Natural killer cell (primary cell): ENCODE data around the gene LIPF. TPM values are rescaled to one million over a fixed set of nuclear protein-coding genes. Genes with fewer than 3 reads are reported as not detected.

Experiments
- ATAC-seq, 3 donors: fragments of 150-1000 bp in 2 of 3; fragments of 200-7000 bp in 1 of 3; cut with Tn5 transposase; 1 replicate in 1 of 3; 2 replicates in 2 of 3; pipeline ENCODE4 v1.10.0; 2021; ENCODE audit warnings: mild to moderate bottlenecking in 2 of 3, moderate library complexity in 2 of 3
- DNase-seq, 2 donors: peaks; one replicate each; pipeline versions ENCODE4 v3.0.0 to v3.0.0-alpha.2; 2013 to 2021; ENCODE audit warnings: mixed read lengths in 1 of 2
- H3K27ac ChIP-seq: one replicate; pipeline ENCODE4 v1.5.1; 2013; ENCODE audit warnings: mild to moderate bottlenecking, low read length
- H3K27me3 ChIP-seq: one replicate; pipeline ENCODE4 v1.6.1; 2013; ENCODE audit warnings: low read length; ENCODE audit not compliant: control insufficient read depth, insufficient read depth
- H3K36me3 ChIP-seq: one replicate; pipeline ENCODE4 v1.6.1; 2013; ENCODE audit warnings: low read length; ENCODE audit not compliant: control insufficient read depth, insufficient read depth
- H3K4me1 ChIP-seq: one replicate; pipeline ENCODE4 v1.6.1; 2013; ENCODE audit warnings: low read length; ENCODE audit not compliant: control insufficient read depth, insufficient read depth
- H3K4me3 ChIP-seq: one replicate; pipeline ENCODE4 v1.5.1; 2013; ENCODE audit warnings: low read length
- H3K9me3 ChIP-seq: one replicate; pipeline ENCODE4 v1.6.1; 2013; ENCODE audit warnings: low read length; ENCODE audit not compliant: control insufficient read depth, insufficient read depth
- H3K27ac Mint-ChIP-seq, 2 donors: one replicate each; pipeline ENCODE4 v1.8.0; 2022; ENCODE audit warnings: mild to moderate bottlenecking in 2 of 2, mixed read lengths in 2 of 2, moderate library complexity in 1 of 2
- H3K27me3 Mint-ChIP-seq, 2 donors: one replicate each; pipeline ENCODE4 v1.8.0; 2022; ENCODE audit warnings: low read depth in 2 of 2, mixed read lengths in 2 of 2
- H3K36me3 Mint-ChIP-seq: one replicate; pipeline ENCODE4 v1.8.0; 2022; ENCODE audit warnings: mixed read lengths
- H3K4me1 Mint-ChIP-seq, 2 donors: one replicate each; pipeline ENCODE4 v1.8.0; 2022; ENCODE audit warnings: mixed read lengths in 2 of 2
- H3K4me3 Mint-ChIP-seq: one replicate; pipeline ENCODE4 v1.8.0; 2022; ENCODE audit warnings: mild to moderate bottlenecking, moderate library complexity, mixed read lengths
- H3K9me3 Mint-ChIP-seq, 2 donors: one replicate each; pipeline ENCODE4 v1.8.0; 2022; ENCODE audit warnings: mixed read lengths in 2 of 2
- WGBS: methylation state at CpG from one replicate; pipeline ENCODE4 v1.1.7; 2013; ENCODE audit warnings: missing lambda C conversion rate; ENCODE audit not compliant: insufficient coverage; 5-methylcytosine and 5-hydroxymethylcytosine counted together
- intact Hi-C: fragments of 100-400 bp; cut with micrococcal nuclease; formaldehyde crosslinking; loops from one replicate; pipeline ENCODE4 v1.14.2; 2022
- total RNA-seq, 4 donors: library from RNA; stranded (reverse); fragments of 120-200 nt in 1 of 4; gene quantifications; one replicate each; pipeline versions ENCODE4 v1.2.3 to v1.2.4, GENCODE V29; 2013 to 2022
- TF ChIP-seq, protein P1 (sequence below): fragments of 200-600 bp; IDR thresholded peaks from one replicate; pipeline ENCODE4 v1.8.0; 2022; ENCODE audit warnings: antibody characterized with exemption

The LIPF gene
- total RNA-seq, 3 donors from 2014 or later (not counting 1 experiment from before 2014, with no cell fraction given) = not detected

GRCh38 chr10:88687853-88688467 is 23.7 kb downstream of the LIPF start:
- Histone ChIP-seq H3K4me1 (no peaks in the 10 kb centered on the region), H3K9me3 (no peaks in the 10 kb centered on the region), H3K27ac (no peak overlapping the region), H3K4me3 (no peak overlapping the region), H3K27me3 (peaks cover 2% of the 10 kb centered on the region), H3K36me3 (no peaks in the 10 kb centered on the region)
- intact Hi-C loops = loop anchor here (2.0 to 5.0 kb wide), 2 partner anchors 124 to 177 kb away; no protein-coding TSS in a partner anchor
- H3K9me3 Mint-ChIP-seq = no peaks in the 10 kb centered on the region
- TF ChIP-seq, protein P1, sequence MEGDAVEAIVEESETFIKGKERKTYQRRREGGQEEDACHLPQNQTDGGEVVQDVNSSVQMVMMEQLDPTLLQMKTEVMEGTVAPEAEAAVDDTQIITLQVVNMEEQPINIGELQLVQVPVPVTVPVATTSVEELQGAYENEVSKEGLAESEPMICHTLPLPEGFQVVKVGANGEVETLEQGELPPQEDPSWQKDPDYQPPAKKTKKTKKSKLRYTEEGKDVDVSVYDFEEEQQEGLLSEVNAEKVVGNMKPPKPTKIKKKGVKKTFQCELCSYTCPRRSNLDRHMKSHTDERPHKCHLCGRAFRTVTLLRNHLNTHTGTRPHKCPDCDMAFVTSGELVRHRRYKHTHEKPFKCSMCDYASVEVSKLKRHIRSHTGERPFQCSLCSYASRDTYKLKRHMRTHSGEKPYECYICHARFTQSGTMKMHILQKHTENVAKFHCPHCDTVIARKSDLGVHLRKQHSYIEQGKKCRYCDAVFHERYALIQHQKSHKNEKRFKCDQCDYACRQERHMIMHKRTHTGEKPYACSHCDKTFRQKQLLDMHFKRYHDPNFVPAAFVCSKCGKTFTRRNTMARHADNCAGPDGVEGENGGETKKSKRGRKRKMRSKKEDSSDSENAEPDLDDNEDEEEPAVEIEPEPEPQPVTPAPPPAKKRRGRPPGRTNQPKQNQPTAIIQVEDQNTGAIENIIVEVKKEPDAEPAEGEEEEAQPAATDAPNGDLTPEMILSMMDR = peak; percentile 81
- H3K4me1 Mint-ChIP-seq = no peaks in the 10 kb centered on the region
- H3K36me3 Mint-ChIP-seq = no peaks in the 10 kb centered on the region
- DNase-seq (peak in 1 of 2 donors; percentile 44), ATAC-seq (peak in 2 of 3 donors; percentile 50 to 65)
- H3K27me3 Mint-ChIP-seq = peaks cover 0 to 8% of the 10 kb centered on the region in 2 donors
- no peak overlapping the region for H3K4me3 Mint-ChIP-seq
- no peak overlapping the region for H3K27ac Mint-ChIP-seq

DNA sequence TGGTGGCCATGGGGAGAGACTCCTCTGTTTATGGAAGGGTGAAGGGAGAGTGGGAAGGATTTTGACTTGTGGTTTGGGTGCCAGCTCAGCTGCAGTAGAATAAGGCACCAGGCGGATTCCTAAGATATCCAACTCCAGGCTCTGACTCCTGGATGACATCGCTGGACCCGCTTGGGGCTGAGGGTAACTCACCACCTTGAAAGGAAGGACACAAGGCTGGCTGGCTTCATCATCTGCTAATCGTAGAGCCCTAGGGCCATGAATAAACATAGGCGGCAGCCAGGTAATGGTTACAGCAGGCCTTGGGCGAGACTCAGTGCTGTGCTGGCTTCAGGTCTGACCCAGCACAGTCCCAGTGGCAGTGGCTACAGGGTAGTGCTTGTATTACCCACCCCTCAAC is 25.1 kb downstream of the LIPF start:
- Mint-ChIP-seq H3K36me3 (no peaks in the 10 kb centered on the region), H3K27me3 (peaks cover 0 to 8% of the 10 kb centered on the region in 2 donors), H3K4me1 (no peaks in the 10 kb centered on the region), H3K27ac (no peak overlapping the region), H3K4me3 (no peak overlapping the region), H3K9me3 (no peaks in the 10 kb centered on the region)
- no peak for ATAC-seq
- DNase-seq = no peak
- H3K36me3 ChIP-seq = no peaks in the 10 kb centered on the region
- intact Hi-C loops = loop anchor here (2.0 to 5.0 kb wide), 2 partner anchors 123 to 175 kb away; no protein-coding TSS in a partner anchor
- no peak overlapping the region for H3K4me3 ChIP-seq
- 82% methylated on average over 6 of the region's 6 CpGs for WGBS
- no peak overlapping the region for H3K27ac ChIP-seq
- H3K27me3 ChIP-seq = peaks cover 2% of the 10 kb centered on the region
- H3K9me3 ChIP-seq = no peaks in the 10 kb centered on the region
- TF ChIP-seq, protein P1 = no peak
- no peaks in the 10 kb centered on the region for H3K4me1 ChIP-seq

- Mint-ChIP-seq H3K27me3 (peaks cover 0 to 8% of the 10 kb centered on the region in 2 donors), H3K27ac (no peak overlapping the region), H3K36me3 (no peaks in the 10 kb centered on the region), H3K4me1 (no peaks in the 10 kb centered on the region), H3K9me3 (no peaks in the 10 kb centered on the region), H3K4me3 (no peak overlapping the region)
- no peak overlapping the region for H3K27ac ChIP-seq
- TF ChIP-seq, protein P1 = no peak
- intact Hi-C loops = no loop called here
- ATAC-seq = no peak
- no peaks in the 10 kb centered on the region for H3K4me1 ChIP-seq
- H3K4me3 ChIP-seq = no peak overlapping the region
- WGBS = no CpG with 5 or more reads among the region's 4 CpGs
- peaks cover 2% of the 10 kb centered on the region for H3K27me3 ChIP-seq
- DNase-seq = no peak
- H3K9me3 ChIP-seq = no peaks in the 10 kb centered on the region
- no peaks in the 10 kb centered on the region for H3K36me3 ChIP-seq
These were observed 29.3 kb downstream of the LIPF start for GRCh38 chr10:88693392-88694020.
